ENCODE results near the gene PTMS.
"Not testable (repeated sequence)": the region's sequence is repeated elsewhere in the genome, so short reads cannot be mapped to it uniquely, and the experiment has no call there.

The PTMS gene

GRCh38 chr12:6735448-6736191 is 30.5 kb upstream of the PTMS start:
- no peak overlapping the region for H3K27ac ChIP-seq (ENCODE audit: low read depth in 2 of 2, low read length in 2 of 2)
- H3K9ac ChIP-seq (ENCODE audit: low read depth in 1 of 2, low read length in 2 of 2) = no peak overlapping the region
- no peaks in the 10 kb centered on the region for H3K27me3 ChIP-seq (ENCODE audit: control insufficient read depth in 2 of 2, insufficient read depth in 2 of 2, low read length in 2 of 2)
- peaks cover 12 to 20% of the 10 kb centered on the region in 2 donors for H3K36me3 ChIP-seq (ENCODE audit: control insufficient read depth in 2 of 2, insufficient read depth in 2 of 2, low read length in 2 of 2)
- no peak overlapping the region for H3K4me3 ChIP-seq (ENCODE audit: low read length in 2 of 2)
- H3K4me1 ChIP-seq (ENCODE audit: control insufficient read depth in 2 of 2, insufficient read depth in 2 of 2, low read length in 2 of 2) = no peaks in the 10 kb centered on the region
- H3K9me3 ChIP-seq (ENCODE audit: control insufficient read depth in 2 of 2, low read length in 2 of 2) = no peaks in the 10 kb centered on the region

- Histone ChIP-seq H3K27ac (ENCODE audit: low read depth in 2 of 2, low read length in 2 of 2) (no peak overlapping the region), H3K4me1 (ENCODE audit: control insufficient read depth in 2 of 2, insufficient read depth in 2 of 2, low read length in 2 of 2) (no peaks in the 10 kb centered on the region)
These were observed 29.4 kb upstream of the PTMS start for GRCh38 chr12:6736754-6737153.

GRCh38 chr12:6742080-6742479 is 24.1 kb upstream of the PTMS start:
- not testable (repeated sequence) for H3K27me3 ChIP-seq (ENCODE audit: control insufficient read depth in 2 of 2, insufficient read depth in 2 of 2, low read length in 2 of 2); H3K27ac ChIP-seq (ENCODE audit: low read depth in 2 of 2, low read length in 2 of 2); H3K4me3 ChIP-seq (ENCODE audit: low read length in 2 of 2); H3K4me1 ChIP-seq (ENCODE audit: control insufficient read depth in 2 of 2, insufficient read depth in 2 of 2, low read length in 2 of 2); H3K9ac ChIP-seq (ENCODE audit: low read depth in 1 of 2, low read length in 2 of 2); H3K9me3 ChIP-seq (ENCODE audit: control insufficient read depth in 2 of 2, low read length in 2 of 2)
- H3K36me3 ChIP-seq (ENCODE audit: control insufficient read depth in 2 of 2, insufficient read depth in 2 of 2, low read length in 2 of 2) = peaks cover 7 to 15% of the 10 kb centered on the region in 2 donors

More at GRCh38 chr12:6736754-6737153, 29.4 kb upstream of the PTMS start:
- no peaks in the 10 kb centered on the region for H3K9me3 ChIP-seq (ENCODE audit: control insufficient read depth in 2 of 2, low read length in 2 of 2)
- peaks cover under 1 to 11% of the 10 kb centered on the region in 2 donors for H3K36me3 ChIP-seq (ENCODE audit: control insufficient read depth in 2 of 2, insufficient read depth in 2 of 2, low read length in 2 of 2)
- H3K9ac ChIP-seq (ENCODE audit: low read depth in 1 of 2, low read length in 2 of 2) = no peak overlapping the region
- no peaks in the 10 kb centered on the region for H3K27me3 ChIP-seq (ENCODE audit: control insufficient read depth in 2 of 2, insufficient read depth in 2 of 2, low read length in 2 of 2)
- no peak overlapping the region for H3K4me3 ChIP-seq (ENCODE audit: low read length in 2 of 2)

- no peak overlapping the region for H3K27ac ChIP-seq (ENCODE audit: low read depth in 2 of 2, low read length in 2 of 2)
- H3K9ac ChIP-seq (ENCODE audit: low read depth in 1 of 2, low read length in 2 of 2) = no peak overlapping the region
- H3K36me3 ChIP-seq (ENCODE audit: control insufficient read depth in 2 of 2, insufficient read depth in 2 of 2, low read length in 2 of 2) = peaks cover 14 to 22% of the 10 kb centered on the region in 2 donors
- H3K9me3 ChIP-seq (ENCODE audit: control insufficient read depth in 2 of 2, low read length in 2 of 2) = no peaks in the 10 kb centered on the region
- no peaks in the 10 kb centered on the region for H3K27me3 ChIP-seq (ENCODE audit: control insufficient read depth in 2 of 2, insufficient read depth in 2 of 2, low read length in 2 of 2)
- H3K4me3 ChIP-seq (ENCODE audit: low read length in 2 of 2) = no peak overlapping the region
- H3K4me1 ChIP-seq (ENCODE audit: control insufficient read depth in 2 of 2, insufficient read depth in 2 of 2, low read length in 2 of 2) = no peaks in the 10 kb centered on the region
These were observed 23.3 kb upstream of the PTMS start for GRCh38 chr12:6742834-6743233.

- H3K9ac ChIP-seq (ENCODE audit: low read depth in 1 of 2, low read length in 2 of 2); H3K4me1 ChIP-seq (ENCODE audit: control insufficient read depth in 2 of 2, insufficient read depth in 2 of 2, low read length in 2 of 2); H3K4me3 ChIP-seq (ENCODE audit: low read length in 2 of 2); H3K9me3 ChIP-seq (ENCODE audit: control insufficient read depth in 2 of 2, low read length in 2 of 2); H3K27ac ChIP-seq (ENCODE audit: low read depth in 2 of 2, low read length in 2 of 2); H3K27me3 ChIP-seq (ENCODE audit: control insufficient read depth in 2 of 2, insufficient read depth in 2 of 2, low read length in 2 of 2): not testable (repeated sequence)
- H3K36me3 ChIP-seq (ENCODE audit: control insufficient read depth in 2 of 2, insufficient read depth in 2 of 2, low read length in 2 of 2) = peaks cover 18 to 26% of the 10 kb centered on the region in 2 donors
These were observed 22.9 kb upstream of the PTMS start for GRCh38 chr12:6743300-6743699.

GRCh38 chr12:6745741-6746525 is 20.2 kb upstream of the PTMS start:
- Histone ChIP-seq H3K9me3 (ENCODE audit: control insufficient read depth in 2 of 2, low read length in 2 of 2) (no peaks in the 10 kb centered on the region), H3K27me3 (ENCODE audit: control insufficient read depth in 2 of 2, insufficient read depth in 2 of 2, low read length in 2 of 2) (no peaks in the 10 kb centered on the region), H3K9ac (ENCODE audit: low read depth in 1 of 2, low read length in 2 of 2) (no peak overlapping the region), H3K27ac (ENCODE audit: low read depth in 2 of 2, low read length in 2 of 2) (peak overlapping the region in 1 of 2 donors; percentile 45), H3K4me3 (ENCODE audit: low read length in 2 of 2) (no peak overlapping the region), H3K36me3 (ENCODE audit: control insufficient read depth in 2 of 2, insufficient read depth in 2 of 2, low read length in 2 of 2) (peaks cover 42 to 52% of the 10 kb centered on the region in 2 donors), H3K4me1 (ENCODE audit: control insufficient read depth in 2 of 2, insufficient read depth in 2 of 2, low read length in 2 of 2) (no peaks in the 10 kb centered on the region)

- peaks cover 47 to 60% of the 10 kb centered on the region in 2 donors for H3K36me3 ChIP-seq (ENCODE audit: control insufficient read depth in 2 of 2, insufficient read depth in 2 of 2, low read length in 2 of 2)
- no peak overlapping the region for H3K4me3 ChIP-seq (ENCODE audit: low read length in 2 of 2)
- H3K9me3 ChIP-seq (ENCODE audit: control insufficient read depth in 2 of 2, low read length in 2 of 2) = no peaks in the 10 kb centered on the region
- H3K9ac ChIP-seq (ENCODE audit: low read depth in 1 of 2, low read length in 2 of 2) = no peak overlapping the region
- H3K27ac ChIP-seq (ENCODE audit: low read depth in 2 of 2, low read length in 2 of 2) = no peak overlapping the region
- peaks cover 6 to 7% of the 10 kb centered on the region in 2 donors for H3K4me1 ChIP-seq (ENCODE audit: control insufficient read depth in 2 of 2, insufficient read depth in 2 of 2, low read length in 2 of 2)
- H3K27me3 ChIP-seq (ENCODE audit: control insufficient read depth in 2 of 2, insufficient read depth in 2 of 2, low read length in 2 of 2) = no peaks in the 10 kb centered on the region
These were observed 18.9 kb upstream of the PTMS start for GRCh38 chr12:6747216-6747615.

GRCh38 chr12:6748761-6749160 is 17.4 kb upstream of the PTMS start:
- Histone ChIP-seq H3K36me3 (ENCODE audit: control insufficient read depth in 2 of 2, insufficient read depth in 2 of 2, low read length in 2 of 2) (peaks cover 47 to 60% of the 10 kb centered on the region in 2 donors), H3K4me1 (ENCODE audit: control insufficient read depth in 2 of 2, insufficient read depth in 2 of 2, low read length in 2 of 2) (peaks cover 10 to 11% of the 10 kb centered on the region in 2 donors), H3K27ac (ENCODE audit: low read depth in 2 of 2, low read length in 2 of 2) (no peak overlapping the region), H3K4me3 (ENCODE audit: low read length in 2 of 2) (no peak overlapping the region), H3K9ac (ENCODE audit: low read depth in 1 of 2, low read length in 2 of 2) (no peak overlapping the region), H3K27me3 (ENCODE audit: control insufficient read depth in 2 of 2, insufficient read depth in 2 of 2, low read length in 2 of 2) (no peaks in the 10 kb centered on the region), H3K9me3 (ENCODE audit: control insufficient read depth in 2 of 2, low read length in 2 of 2) (no peaks in the 10 kb centered on the region)

GRCh38 chr12:6750506-6750905 is 15.7 kb upstream of the PTMS start:
- Histone ChIP-seq H3K27me3 (ENCODE audit: control insufficient read depth in 2 of 2, insufficient read depth in 2 of 2, low read length in 2 of 2) (no peaks in the 10 kb centered on the region), H3K4me1 (ENCODE audit: control insufficient read depth in 2 of 2, insufficient read depth in 2 of 2, low read length in 2 of 2) (peaks cover 13 to 15% of the 10 kb centered on the region in 2 donors), H3K36me3 (ENCODE audit: control insufficient read depth in 2 of 2, insufficient read depth in 2 of 2, low read length in 2 of 2) (peaks cover 47 to 57% of the 10 kb centered on the region in 2 donors), H3K9me3 (ENCODE audit: control insufficient read depth in 2 of 2, low read length in 2 of 2) (no peaks in the 10 kb centered on the region), H3K27ac (ENCODE audit: low read depth in 2 of 2, low read length in 2 of 2) (no peak overlapping the region), H3K9ac (ENCODE audit: low read depth in 1 of 2, low read length in 2 of 2) (no peak overlapping the region), H3K4me3 (ENCODE audit: low read length in 2 of 2) (no peak overlapping the region)

- Histone ChIP-seq H3K4me3 (ENCODE audit: low read length in 2 of 2) (peak overlapping the region; percentile 92 to 95), H3K36me3 (ENCODE audit: control insufficient read depth in 2 of 2, insufficient read depth in 2 of 2, low read length in 2 of 2) (peaks cover 43 to 48% of the 10 kb centered on the region in 2 donors), H3K9me3 (ENCODE audit: control insufficient read depth in 2 of 2, low read length in 2 of 2) (no peaks in the 10 kb centered on the region), H3K27ac (ENCODE audit: low read depth in 2 of 2, low read length in 2 of 2) (peak overlapping the region in 1 of 2 donors; percentile 98), H3K9ac (ENCODE audit: low read depth in 1 of 2, low read length in 2 of 2) (peak overlapping the region; percentile 97 to 98), H3K4me1 (ENCODE audit: control insufficient read depth in 2 of 2, insufficient read depth in 2 of 2, low read length in 2 of 2) (peaks cover 13 to 15% of the 10 kb centered on the region in 2 donors), H3K27me3 (ENCODE audit: control insufficient read depth in 2 of 2, insufficient read depth in 2 of 2, low read length in 2 of 2) (no peaks in the 10 kb centered on the region)
These were observed 14.4 kb upstream of the PTMS start for GRCh38 chr12:6751767-6752166.
